ENCODE results near the gene DLX4.

GRCh38 chr17:50015146-50015545, 46.2 kb downstream of the DLX4 start:
- no peak for TF ChIP-seq POLR2AphosphoS5 (IDR thresholded peaks at IDR 0.05; ENCODE audit: borderline replicate concordance, low read depth, low read length)
- TF ChIP-seq EZH2 (IDR thresholded peaks at IDR 0.05): no peak
